ENCODE data around the gene RAB36. TPM values are rescaled to one million over a fixed set of nuclear protein-coding genes. Genes with fewer than 3 reads are reported as not detected.

RAB36 gene
- total RNA-seq, 3 donors from 2014 or later (not counting 1 experiment from before 2014, with no cell fraction given) = 1.7 to 2.9 (median 2.6) TPM

GRCh38 chr22:23182309-23183060 is 37.2 kb downstream of the RAB36 start:
- H3K9me3 Mint-ChIP-seq = no peaks in the 10 kb centered on the region
- no peaks in the 10 kb centered on the region for H3K36me3 ChIP-seq (ENCODE audit: control insufficient read depth, insufficient read depth, low read length)
- no peaks in the 10 kb centered on the region for H3K27me3 Mint-ChIP-seq (ENCODE audit: low read depth in 2 of 2)
- peak overlapping the region; percentile 7 for H3K27ac ChIP-seq (ENCODE audit: low read length)
- ATAC-seq (peak; percentile 42 to 52 (median 49)), DNase-seq (peak; percentile 57 to 81)
- peak overlapping the region; percentile 98 for H3K4me3 Mint-ChIP-seq
- H3K4me1 ChIP-seq (ENCODE audit: control insufficient read depth, insufficient read depth, low read length) = peaks cover 87% of the 10 kb centered on the region
- TF ChIP-seq, protein P1, sequence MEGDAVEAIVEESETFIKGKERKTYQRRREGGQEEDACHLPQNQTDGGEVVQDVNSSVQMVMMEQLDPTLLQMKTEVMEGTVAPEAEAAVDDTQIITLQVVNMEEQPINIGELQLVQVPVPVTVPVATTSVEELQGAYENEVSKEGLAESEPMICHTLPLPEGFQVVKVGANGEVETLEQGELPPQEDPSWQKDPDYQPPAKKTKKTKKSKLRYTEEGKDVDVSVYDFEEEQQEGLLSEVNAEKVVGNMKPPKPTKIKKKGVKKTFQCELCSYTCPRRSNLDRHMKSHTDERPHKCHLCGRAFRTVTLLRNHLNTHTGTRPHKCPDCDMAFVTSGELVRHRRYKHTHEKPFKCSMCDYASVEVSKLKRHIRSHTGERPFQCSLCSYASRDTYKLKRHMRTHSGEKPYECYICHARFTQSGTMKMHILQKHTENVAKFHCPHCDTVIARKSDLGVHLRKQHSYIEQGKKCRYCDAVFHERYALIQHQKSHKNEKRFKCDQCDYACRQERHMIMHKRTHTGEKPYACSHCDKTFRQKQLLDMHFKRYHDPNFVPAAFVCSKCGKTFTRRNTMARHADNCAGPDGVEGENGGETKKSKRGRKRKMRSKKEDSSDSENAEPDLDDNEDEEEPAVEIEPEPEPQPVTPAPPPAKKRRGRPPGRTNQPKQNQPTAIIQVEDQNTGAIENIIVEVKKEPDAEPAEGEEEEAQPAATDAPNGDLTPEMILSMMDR (IDR thresholded peaks at IDR 0.05) = no peak
- no peaks in the 10 kb centered on the region for H3K36me3 Mint-ChIP-seq
- intact Hi-C loops (cut with micrococcal nuclease) = loop anchor here (1.0 to 5.0 kb wide), 3 partner anchors 34 to 82 kb away; no protein-coding TSS in a partner anchor
- no peaks in the 10 kb centered on the region for H3K9me3 ChIP-seq (ENCODE audit: control insufficient read depth, insufficient read depth, low read length)
- H3K4me1 Mint-ChIP-seq = peaks cover 66 to 75% of the 10 kb centered on the region in 2 donors
- H3K27ac Mint-ChIP-seq = peak overlapping the region; percentile 93 to 94
- peak overlapping the region; percentile 56 for H3K4me3 ChIP-seq (ENCODE audit: low read length)
- WGBS (ENCODE audit: insufficient coverage) = 12% methylated on average over 9 of the region's 12 CpGs
- no peaks in the 10 kb centered on the region for H3K27me3 ChIP-seq (ENCODE audit: control insufficient read depth, insufficient read depth, low read length)

GRCh38 chr22:23183061-23183698 is 37.9 kb downstream of the RAB36 start:
- 16% methylated on average over 11 of the region's 11 CpGs for WGBS (ENCODE audit: insufficient coverage)
- Histone ChIP-seq H3K9me3 (ENCODE audit: control insufficient read depth, insufficient read depth, low read length) (no peaks in the 10 kb centered on the region), H3K4me1 (ENCODE audit: control insufficient read depth, insufficient read depth, low read length) (peaks cover 87% of the 10 kb centered on the region), H3K27me3 (ENCODE audit: control insufficient read depth, insufficient read depth, low read length) (no peaks in the 10 kb centered on the region), H3K27ac (ENCODE audit: low read length) (peak overlapping the region; percentile 7), H3K36me3 (ENCODE audit: control insufficient read depth, insufficient read depth, low read length) (peaks cover 4% of the 10 kb centered on the region), H3K4me3 (ENCODE audit: low read length) (peak overlapping the region; percentile 56)
- Mint-ChIP-seq H3K4me3 (peak overlapping the region; percentile 98), H3K27me3 (ENCODE audit: low read depth in 2 of 2) (no peaks in the 10 kb centered on the region), H3K36me3 (no peaks in the 10 kb centered on the region), H3K27ac (peak overlapping the region; percentile 93 to 94), H3K4me1 (peaks cover 73 to 82% of the 10 kb centered on the region in 2 donors), H3K9me3 (no peaks in the 10 kb centered on the region)
- intact Hi-C loops (cut with micrococcal nuclease) = loop anchor here (2.0 to 5.0 kb wide), 2 partner anchors 34 to 46 kb away; no protein-coding TSS in a partner anchor
- ATAC-seq = no peak
- peak in 1 of 2 donors; percentile 15 for DNase-seq
- TF ChIP-seq, protein P1 (IDR thresholded peaks at IDR 0.05) = no peak

GRCh38 chr22:23184100-23184763 is 39.0 kb downstream of the RAB36 start:
- 68% methylated on average over 3 of the region's 3 CpGs for WGBS (ENCODE audit: insufficient coverage)
- DNase-seq (no peak), ATAC-seq (no peak)
- no peaks in the 10 kb centered on the region for H3K36me3 Mint-ChIP-seq
- H3K27me3 ChIP-seq (ENCODE audit: control insufficient read depth, insufficient read depth, low read length) = no peaks in the 10 kb centered on the region
- H3K27ac Mint-ChIP-seq = peak overlapping the region; percentile 93 to 94
- H3K27ac ChIP-seq (ENCODE audit: low read length) = peak overlapping the region; percentile 58
- peaks cover 5% of the 10 kb centered on the region for H3K36me3 ChIP-seq (ENCODE audit: control insufficient read depth, insufficient read depth, low read length)
- no peaks in the 10 kb centered on the region for H3K9me3 Mint-ChIP-seq
- intact Hi-C loops (cut with micrococcal nuclease) = loop anchor here (5.0 kb wide), 1 partner anchor 47 kb away; no protein-coding TSS in a partner anchor
- peaks cover 71 to 79% of the 10 kb centered on the region in 2 donors for H3K4me1 Mint-ChIP-seq
- no peaks in the 10 kb centered on the region for H3K9me3 ChIP-seq (ENCODE audit: control insufficient read depth, insufficient read depth, low read length)
- no peak overlapping the region for H3K4me3 ChIP-seq (ENCODE audit: low read length)
- H3K4me1 ChIP-seq (ENCODE audit: control insufficient read depth, insufficient read depth, low read length) = peaks cover 80% of the 10 kb centered on the region
- peak overlapping the region; percentile 98 for H3K4me3 Mint-ChIP-seq
- no peaks in the 10 kb centered on the region for H3K27me3 Mint-ChIP-seq (ENCODE audit: low read depth in 2 of 2)
- TF ChIP-seq, protein P1 (IDR thresholded peaks at IDR 0.05) = no peak
